Keratinocyte (primary cell): Measurements from ENCODE around the gene TTC9B. TPM values are rescaled to one million over a fixed set of nuclear protein-coding genes. Genes with fewer than 3 reads are reported as not detected.

Experiments used
- DNase-seq: peaks from one replicate; pipeline ENCODE4 v3.0.0-alpha.2; 2011; ENCODE audit warnings: low read depth, missing footprints, low spot score
- FAIRE-seq: peaks from 2 replicates; lab custom pipeline; 2011; peaks lifted over from hg19 to GRCh38; lab: Jason Lieb, UNC
- H2AFZ ChIP-seq: 2 replicates; pipeline ENCODE4 v1.6.0; 2012; ENCODE audit warnings: low read length, control low read depth, inconsistent platforms; ENCODE audit not compliant: control insufficient read depth
- H3K27ac ChIP-seq: 2 replicates; pipeline ENCODE4 v1.5.1; 2011; ENCODE audit warnings: low read length; ENCODE audit not compliant: control insufficient read depth, insufficient read depth
- H3K27me3 ChIP-seq: 3 replicates; pipeline ENCODE4 v1.6.0; 2011; ENCODE audit warnings: low read length; ENCODE audit not compliant: control insufficient read depth, insufficient read depth; ENCODE audit errors: extremely low read depth
- H3K36me3 ChIP-seq, 2 experiments: 2 replicates in 1 of 2; 3 replicates in 1 of 2; pipeline ENCODE4 v1.5.1; 2011; ENCODE audit warnings: low read length in 2 of 2, mild to moderate bottlenecking in 1 of 2; ENCODE audit not compliant: control insufficient read depth in 2 of 2, insufficient read depth in 2 of 2; ENCODE audit errors: extremely low read depth in 1 of 2
- H3K4me1 ChIP-seq: 3 replicates; pipeline ENCODE4 v1.5.1; 2011; ENCODE audit warnings: low read length; ENCODE audit not compliant: control insufficient read depth, insufficient read depth; ENCODE audit errors: extremely low read depth
- H3K4me2 ChIP-seq: 3 replicates; pipeline ENCODE4 v1.6.0; 2011; ENCODE audit warnings: low read depth, low read length; ENCODE audit not compliant: control insufficient read depth, insufficient read depth; ENCODE audit errors: extremely low read depth
- H3K4me3 ChIP-seq, 3 experiments: fragments of 200-600 bp in 1 of 3; sonication (generic) in 1 of 3; 2 replicates in 2 of 3; 3 replicates in 1 of 3; pipeline ENCODE4 v1.5.1; 2011 to 2016; ENCODE audit warnings: low read length in 3 of 3, mild to moderate bottlenecking in 3 of 3, control low read depth in 2 of 3, inconsistent platforms in 1 of 3, low read depth in 1 of 3, mixed read lengths in 1 of 3, mixed run types in 1 of 3, moderate library complexity in 1 of 3; ENCODE audit not compliant: control insufficient read depth in 2 of 3, insufficient read depth in 2 of 3; ENCODE audit errors: extremely low read depth in 1 of 3
- H3K79me2 ChIP-seq: 2 replicates; pipeline ENCODE4 v1.6.0; 2012; ENCODE audit warnings: low read length; ENCODE audit not compliant: control insufficient read depth, insufficient read depth
- H3K9ac ChIP-seq: 3 replicates; pipeline ENCODE4 v1.6.0; 2011; ENCODE audit warnings: low read length; ENCODE audit not compliant: control insufficient read depth, insufficient read depth; ENCODE audit errors: extremely low read depth
- H3K9me1 ChIP-seq: 3 replicates; pipeline ENCODE4 v1.6.0; 2011; ENCODE audit warnings: low read length; ENCODE audit not compliant: control insufficient read depth, insufficient read depth; ENCODE audit errors: extremely low read depth
- H3K9me3 ChIP-seq: 2 replicates; pipeline ENCODE4 v1.5.1; 2012; ENCODE audit warnings: low read depth, low read length; ENCODE audit not compliant: control insufficient read depth
- H4K20me1 ChIP-seq: 3 replicates; pipeline ENCODE4 v1.6.0; 2011; ENCODE audit warnings: low read length; ENCODE audit not compliant: control insufficient read depth, insufficient read depth; ENCODE audit errors: extremely low read depth
- EZH2 ChIP-seq: IDR thresholded peaks from one replicate; pipeline ENCODE4 v1.6.1; 2012; ENCODE audit warnings: inconsistent platforms, mild to moderate bottlenecking, low read length, moderate library complexity
- dilution Hi-C: fragments of 300-500 bp; cut with MboI; formaldehyde crosslinking; loops from one replicate; pipeline ENCODE4 v1.7.0; 2020; ENCODE audit warnings: low sequenced_read_pairs; ENCODE audit not compliant: extremely low pct_ligation_motif_present
- polyA plus RNA-seq, 5 experiments: library from polyadenylated mRNA; depleted of rRNA in 3 of 5; stranded (reverse) in 3 of 5; stranded (forward) in 1 of 5; unstranded in 1 of 5; fragments of >200 nt; gene quantifications; 1 replicate in 1 of 5; 2 replicates in 3 of 5; 3 replicates in 1 of 5; pipeline versions ENCODE4 v1.2.1 to v1.2.3, GENCODE V29; 2011 to 2012; ENCODE audit warnings: missing spikeins in 2 of 5, low read depth in 1 of 5, low replicate concordance in 1 of 5
- TF ChIP-seq, protein P1 (sequence below), 3 experiments: IDR thresholded peaks in 1 of 3; conservative IDR thresholded peaks in 1 of 3; optimal IDR thresholded peaks in 1 of 3; 2 replicates in 2 of 3; 3 replicates in 1 of 3; pipeline versions ENCODE3 to v1.5.1; 2011; ENCODE audit warnings: low read length in 3 of 3, mild to moderate bottlenecking in 3 of 3, moderate library complexity in 2 of 3, control low read depth in 1 of 3, inconsistent platforms in 1 of 3; ENCODE audit not compliant: insufficient read depth in 2 of 3; ENCODE audit errors: extremely low read depth in 1 of 3

TTC9B gene
- polyA plus RNA-seq, 1 donor (not counting 4 experiments of a cell fraction or from before 2014, with no cell fraction given): not detected

DNA sequence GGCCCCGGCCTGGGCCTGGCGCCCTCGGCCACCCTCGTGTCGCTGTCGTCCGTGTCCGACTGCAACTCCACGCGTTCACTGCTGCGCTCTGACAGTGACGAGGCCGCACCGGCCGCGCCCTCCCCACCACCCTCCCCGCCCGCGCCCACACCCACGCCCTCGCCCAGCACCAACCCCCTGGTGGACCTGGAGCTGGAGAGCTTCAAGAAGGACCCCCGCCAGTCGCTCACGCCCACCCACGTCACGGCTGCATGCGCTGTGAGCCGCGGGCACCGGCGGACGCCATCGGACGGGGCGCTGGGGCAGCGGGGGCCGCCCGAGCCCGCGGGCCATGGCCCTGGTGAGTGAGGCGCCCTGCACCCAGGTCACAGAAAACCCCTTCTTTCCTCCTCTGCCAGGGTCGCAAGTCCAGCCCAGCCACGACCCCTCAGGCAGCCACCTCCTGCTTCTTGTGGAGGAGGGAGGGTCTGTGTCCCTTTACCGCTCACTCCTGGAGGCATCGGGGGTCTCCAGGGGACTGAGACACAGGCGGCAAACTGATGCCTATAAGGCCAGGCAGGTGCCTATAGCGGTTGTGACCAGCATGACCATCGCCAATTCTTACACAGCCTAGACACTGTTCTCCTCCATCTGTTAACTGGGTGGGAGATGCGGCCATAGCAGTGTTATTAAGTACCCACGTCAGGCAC lies 4.2 kb downstream of the TTC9B start:
- Histone ChIP-seq H3K9ac (no peak overlapping the region), H3K27me3 (peaks cover 29% of the 10 kb centered on the region), H3K9me3 (no peaks in the 10 kb centered on the region), H3K4me3 (no peak overlapping the region), H3K4me1 (peaks cover 9% of the 10 kb centered on the region), H3K27ac (no peak overlapping the region), H2AFZ (no peak overlapping the region), H3K9me1 (no peaks in the 10 kb centered on the region), H3K4me2 (no peak overlapping the region), H3K36me3 (peaks cover 0 to 1% of the 10 kb centered on the region in 2 experiments), H4K20me1 (no peaks in the 10 kb centered on the region), H3K79me2 (no peaks in the 10 kb centered on the region)
- no peak for FAIRE-seq
- TF ChIP-seq, protein P1, sequence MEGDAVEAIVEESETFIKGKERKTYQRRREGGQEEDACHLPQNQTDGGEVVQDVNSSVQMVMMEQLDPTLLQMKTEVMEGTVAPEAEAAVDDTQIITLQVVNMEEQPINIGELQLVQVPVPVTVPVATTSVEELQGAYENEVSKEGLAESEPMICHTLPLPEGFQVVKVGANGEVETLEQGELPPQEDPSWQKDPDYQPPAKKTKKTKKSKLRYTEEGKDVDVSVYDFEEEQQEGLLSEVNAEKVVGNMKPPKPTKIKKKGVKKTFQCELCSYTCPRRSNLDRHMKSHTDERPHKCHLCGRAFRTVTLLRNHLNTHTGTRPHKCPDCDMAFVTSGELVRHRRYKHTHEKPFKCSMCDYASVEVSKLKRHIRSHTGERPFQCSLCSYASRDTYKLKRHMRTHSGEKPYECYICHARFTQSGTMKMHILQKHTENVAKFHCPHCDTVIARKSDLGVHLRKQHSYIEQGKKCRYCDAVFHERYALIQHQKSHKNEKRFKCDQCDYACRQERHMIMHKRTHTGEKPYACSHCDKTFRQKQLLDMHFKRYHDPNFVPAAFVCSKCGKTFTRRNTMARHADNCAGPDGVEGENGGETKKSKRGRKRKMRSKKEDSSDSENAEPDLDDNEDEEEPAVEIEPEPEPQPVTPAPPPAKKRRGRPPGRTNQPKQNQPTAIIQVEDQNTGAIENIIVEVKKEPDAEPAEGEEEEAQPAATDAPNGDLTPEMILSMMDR (optimal IDR thresholded peaks at IDR 0.05 in 1 of 3, IDR thresholded peaks at IDR 0.05 in 1 of 3, conservative IDR thresholded peaks at IDR 0.05 in 1 of 3; ENCODE audit: extremely low read depth in 1 of 3, insufficient read depth in 2 of 3, low read length in 3 of 3): no peak
- TF ChIP-seq EZH2: no peak
- DNase-seq: no peak
- dilution Hi-C loops: no loop called here

DNA sequence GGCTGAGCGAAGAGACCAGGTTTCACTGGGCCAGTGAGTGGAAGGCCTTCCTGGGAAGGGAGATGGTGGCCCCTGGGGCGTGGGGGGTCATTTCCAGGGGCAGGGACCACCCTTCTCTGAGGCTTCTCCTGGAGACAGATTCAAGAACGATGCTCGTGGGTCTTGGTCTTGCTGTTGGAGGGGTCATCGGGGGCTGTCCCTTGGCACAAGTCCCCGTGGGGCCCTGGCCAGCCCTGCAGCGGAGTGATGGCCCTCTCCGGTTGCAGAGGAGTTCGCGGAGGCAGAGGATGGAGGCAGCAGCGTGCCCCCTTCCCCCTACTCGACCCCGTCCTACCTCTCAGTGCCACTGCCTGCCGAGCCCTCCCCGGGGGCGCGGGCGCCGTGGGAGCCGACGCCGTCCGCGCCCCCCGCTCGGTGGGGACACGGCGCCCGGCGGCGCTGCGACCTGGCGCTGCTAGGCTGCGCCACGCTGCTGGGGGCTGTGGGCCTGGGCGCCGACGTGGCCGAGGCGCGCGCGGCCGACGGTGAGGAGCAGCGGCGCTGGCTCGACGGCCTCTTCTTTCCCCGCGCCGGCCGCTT lies 4.8 kb downstream of the TTC9B start:
- H3K4me1 ChIP-seq: peaks cover 9% of the 10 kb centered on the region
- H2AFZ ChIP-seq: no peak overlapping the region
- H3K4me3 ChIP-seq: no peak overlapping the region
- no peaks in the 10 kb centered on the region for H3K9me1 ChIP-seq
- no peak for TF ChIP-seq EZH2
- TF ChIP-seq, protein P1 (optimal IDR thresholded peaks at IDR 0.05 in 1 of 3, IDR thresholded peaks at IDR 0.05 in 1 of 3, conservative IDR thresholded peaks at IDR 0.05 in 1 of 3; ENCODE audit: extremely low read depth in 1 of 3, insufficient read depth in 2 of 3, low read length in 3 of 3): no peak
- dilution Hi-C loops: no loop called here
- H3K4me2 ChIP-seq: no peak overlapping the region
- H3K9ac ChIP-seq: no peak overlapping the region
- no peaks in the 10 kb centered on the region for H3K79me2 ChIP-seq
- H3K9me3 ChIP-seq: no peaks in the 10 kb centered on the region
- no peak overlapping the region for H3K27ac ChIP-seq
- no peak for FAIRE-seq
- H3K36me3 ChIP-seq: peaks cover 0 to 1% of the 10 kb centered on the region in 2 experiments
- no peak for DNase-seq
- peaks cover 24% of the 10 kb centered on the region for H3K27me3 ChIP-seq
- H4K20me1 ChIP-seq: no peaks in the 10 kb centered on the region
